Ectodermal cell (in vitro differentiated cells): ENCODE results near the gene MAML3.

ENCODE experiments used
- H3K27ac ChIP-seq: 2 replicates; pipeline ENCODE4 v1.7.0; 2013; ENCODE audit warnings: mild to moderate bottlenecking, low read depth, low read length; ENCODE audit not compliant: insufficient read depth, poor library complexity, severe bottlenecking
- H3K27me3 ChIP-seq: 2 replicates; pipeline ENCODE4 v1.7.0; 2013; ENCODE audit warnings: mild to moderate bottlenecking, low read length; ENCODE audit not compliant: insufficient read depth, control insufficient read depth, poor library complexity, severe bottlenecking
- H3K36me3 ChIP-seq: one replicate; pipeline ENCODE4 v1.7.0; 2013; ENCODE audit warnings: low read length; ENCODE audit not compliant: control insufficient read depth, insufficient read depth
- H3K4me1 ChIP-seq: one replicate; pipeline ENCODE4 v1.7.0; 2013; ENCODE audit warnings: low read length; ENCODE audit not compliant: control insufficient read depth, insufficient read depth
- H3K4me3 ChIP-seq: 2 replicates; pipeline ENCODE4 v1.7.0; 2013; ENCODE audit warnings: low read depth, low read length, control low read depth; ENCODE audit not compliant: insufficient read depth
- H3K9me3 ChIP-seq: 2 replicates; pipeline ENCODE4 v1.7.0; 2013; ENCODE audit warnings: mild to moderate bottlenecking, low read length, moderate library complexity; ENCODE audit not compliant: control insufficient read depth
- WGBS, 2 experiments: methylation state at CpG; one replicate each; pipeline ENCODE4 v1.1.7; 2013; ENCODE audit warnings: missing lambda C conversion rate in 2 of 2; 5-methylcytosine and 5-hydroxymethylcytosine counted together

MAML3 gene

GRCh38 chr4:140149846-140150635, 3.9 kb downstream of the MAML3 start:
- peaks cover 21% of the 10 kb centered on the region for H3K4me1 ChIP-seq
- peak overlapping the region; percentile 69 for H3K4me3 ChIP-seq
- no peaks in the 10 kb centered on the region for H3K27me3 ChIP-seq
- WGBS, 2 experiments: 4 to 5% methylated on average over 19 to 20 of the region's 20 CpGs
- no peaks in the 10 kb centered on the region for H3K9me3 ChIP-seq
- no peaks in the 10 kb centered on the region for H3K36me3 ChIP-seq
- H3K27ac ChIP-seq: peak overlapping the region; percentile 98

GRCh38 chr4:140144050-140144449, 9.9 kb downstream of the MAML3 start:
- Histone ChIP-seq H3K4me3 (no peak overlapping the region), H3K4me1 (peaks cover 13% of the 10 kb centered on the region), H3K27me3 (no peaks in the 10 kb centered on the region), H3K36me3 (no peaks in the 10 kb centered on the region), H3K27ac (no peak overlapping the region), H3K9me3 (no peaks in the 10 kb centered on the region)
- WGBS, 2 experiments: 87 to 88% methylated on average over 5 of the region's 5 CpGs

- 88 to 93% methylated on average over 3 to 4 of the region's 4 CpGs for WGBS, 2 experiments
- Histone ChIP-seq H3K9me3 (no peaks in the 10 kb centered on the region), H3K4me1 (peaks cover 7% of the 10 kb centered on the region), H3K36me3 (no peaks in the 10 kb centered on the region), H3K27me3 (no peaks in the 10 kb centered on the region), H3K27ac (no peak overlapping the region), H3K4me3 (no peak overlapping the region)
Measured at GRCh38 chr4:140141210-140141835, 12.7 kb downstream of the MAML3 start.

GRCh38 chr4:140140566-140140965, 13.4 kb downstream of the MAML3 start:
- H3K4me3 ChIP-seq: no peak overlapping the region
- 95 to 98% methylated on average over 3 of the region's 3 CpGs for WGBS, 2 experiments
- H3K27ac ChIP-seq: no peak overlapping the region
- no peaks in the 10 kb centered on the region for H3K36me3 ChIP-seq
- no peaks in the 10 kb centered on the region for H3K27me3 ChIP-seq
- H3K4me1 ChIP-seq: peaks cover 10% of the 10 kb centered on the region
- no peaks in the 10 kb centered on the region for H3K9me3 ChIP-seq

- Histone ChIP-seq H3K27ac (no peak overlapping the region), H3K4me1 (peaks cover 7% of the 10 kb centered on the region), H3K9me3 (no peaks in the 10 kb centered on the region), H3K36me3 (no peaks in the 10 kb centered on the region), H3K27me3 (no peaks in the 10 kb centered on the region), H3K4me3 (no peak overlapping the region)
- 74 to 75% methylated on average over 6 of the region's 6 CpGs for WGBS, 2 experiments
Measured at GRCh38 chr4:140138428-140138827, 15.6 kb downstream of the MAML3 start.

- Histone ChIP-seq H3K4me3 (no peak overlapping the region), H3K27ac (no peak overlapping the region), H3K27me3 (no peaks in the 10 kb centered on the region), H3K36me3 (no peaks in the 10 kb centered on the region), H3K9me3 (no peaks in the 10 kb centered on the region), H3K4me1 (peaks cover 7% of the 10 kb centered on the region)
- 31 to 43% methylated on average over 3 of the region's 3 CpGs for WGBS, 2 experiments
Measured at GRCh38 chr4:140137671-140138070, 16.3 kb downstream of the MAML3 start.

- Histone ChIP-seq H3K27ac (no peak overlapping the region), H3K4me1 (peaks cover 7% of the 10 kb centered on the region), H3K4me3 (no peak overlapping the region), H3K36me3 (no peaks in the 10 kb centered on the region), H3K27me3 (no peaks in the 10 kb centered on the region), H3K9me3 (no peaks in the 10 kb centered on the region)
- 92 to 100% methylated on average over 4 of the region's 4 CpGs for WGBS, 2 experiments
Measured at GRCh38 chr4:140136509-140136908, 17.5 kb downstream of the MAML3 start.

- H3K4me3 ChIP-seq: no peak overlapping the region
- H3K4me1 ChIP-seq: peaks cover 7% of the 10 kb centered on the region
- no peaks in the 10 kb centered on the region for H3K36me3 ChIP-seq
- no peaks in the 10 kb centered on the region for H3K9me3 ChIP-seq
- no peak overlapping the region for H3K27ac ChIP-seq
- no peaks in the 10 kb centered on the region for H3K27me3 ChIP-seq
- 75 to 77% methylated on average over 8 of the region's 8 CpGs for WGBS, 2 experiments
Measured at GRCh38 chr4:140135529-140136088, 18.4 kb downstream of the MAML3 start.

- WGBS, 2 experiments: 86 to 89% methylated on average over 9 of the region's 9 CpGs
- Histone ChIP-seq H3K9me3 (no peaks in the 10 kb centered on the region), H3K4me1 (peaks cover 7% of the 10 kb centered on the region), H3K27me3 (no peaks in the 10 kb centered on the region), H3K36me3 (no peaks in the 10 kb centered on the region), H3K27ac (no peak overlapping the region), H3K4me3 (no peak overlapping the region)
Measured at GRCh38 chr4:140134746-140135425, 19.1 kb downstream of the MAML3 start.

GRCh38 chr4:140133576-140133975, 20.4 kb downstream of the MAML3 start:
- H3K4me3 ChIP-seq: no peak overlapping the region
- H3K9me3 ChIP-seq: no peaks in the 10 kb centered on the region
- H3K36me3 ChIP-seq: no peaks in the 10 kb centered on the region
- WGBS, 2 experiments: 99 to 100% methylated on average over 2 to 3 of the region's 3 CpGs
- no peaks in the 10 kb centered on the region for H3K27me3 ChIP-seq
- H3K27ac ChIP-seq: no peak overlapping the region
- peaks cover 7% of the 10 kb centered on the region for H3K4me1 ChIP-seq
